HL-60 (cell line): ENCODE measurements around the gene AREG.

Experiments
- DNase-seq, 2 experiments: peaks; one replicate each; pipeline ENCODE4 v3.0.0-alpha.2; 2010 to 2020; ENCODE audit warnings: low read depth in 1 of 2, low spot score in 1 of 2
- H3K27ac ChIP-seq: fragments of 250-450 bp; sonication (Bioruptor Pico); replicated peaks from 2 replicates; pipeline ENCODE4 v1.5.1; 2020; ENCODE audit warnings: mild to moderate bottlenecking, moderate library complexity
- H3K27me3 ChIP-seq: fragments of 250-450 bp; sonication (Bioruptor Pico); 2 replicates; pipeline ENCODE4 v1.5.1; 2021; ENCODE audit warnings: mild to moderate bottlenecking, moderate library complexity; ENCODE audit not compliant: insufficient read depth, poor library complexity, severe bottlenecking
- H3K4me3 ChIP-seq: replicated peaks from 2 replicates; pipeline ENCODE4 v1.5.1; 2011; ENCODE audit warnings: mild to moderate bottlenecking, control low read depth, low read length; ENCODE audit not compliant: insufficient read depth
- CTCF ChIP-seq: IDR thresholded peaks from one replicate; pipeline ENCODE4 v1.5.1; 2011; ENCODE audit warnings: low read length, control low read depth, inconsistent platforms; ENCODE audit not compliant: insufficient read depth
- GABPA ChIP-seq: IDR thresholded peaks from 2 replicates; pipeline ENCODE4 v1.6.1; 2012; ENCODE audit warnings: low read depth
- POLR2AphosphoS5 ChIP-seq: IDR thresholded peaks from 2 replicates; pipeline ENCODE4 v1.6.1; 2012; ENCODE audit warnings: low read depth
- REST ChIP-seq: IDR thresholded peaks from 2 replicates; pipeline ENCODE4 v1.6.1; 2012; ENCODE audit warnings: low read depth; ENCODE audit not compliant: insufficient replicate concordance
- SPI1 ChIP-seq: IDR thresholded peaks from 2 replicates; pipeline ENCODE4 v1.6.1; 2012; ENCODE audit warnings: low read depth, mild to moderate bottlenecking, borderline replicate concordance

Gene AREG

GRCh38 chr4:74479009-74479408 lies 34.1 kb downstream of the AREG start:
- Histone ChIP-seq H3K27ac (no peak overlapping the region), H3K4me3 (no peak overlapping the region), H3K27me3 (no peaks in the 10 kb centered on the region)
- DNase-seq = no peak
- no peak for TF ChIP-seq POLR2AphosphoS5
- no peak for TF ChIP-seq REST
- TF ChIP-seq SPI1 = no peak
- no peak for TF ChIP-seq CTCF
- TF ChIP-seq GABPA = no peak

GRCh38 chr4:74480267-74480666 lies 35.3 kb downstream of the AREG start:
- DNase-seq = no peak
- no peak for TF ChIP-seq GABPA
- no peak for TF ChIP-seq REST
- TF ChIP-seq SPI1 = no peak
- no peak for TF ChIP-seq CTCF
- TF ChIP-seq POLR2AphosphoS5 = no peak
- Histone ChIP-seq H3K27ac (no peak overlapping the region), H3K27me3 (no peaks in the 10 kb centered on the region), H3K4me3 (no peak overlapping the region)

- no peak overlapping the region for H3K27ac ChIP-seq
- no peak for DNase-seq
- TF ChIP-seq SPI1 = no peak
- TF ChIP-seq POLR2AphosphoS5 = no peak
- no peak for TF ChIP-seq GABPA
- H3K4me3 ChIP-seq = no peak overlapping the region
- no peaks in the 10 kb centered on the region for H3K27me3 ChIP-seq
Observed at GRCh38 chr4:74481891-74482609, 37.1 kb downstream of the AREG start.

- H3K4me3 ChIP-seq = no peak overlapping the region
- H3K27me3 ChIP-seq = no peaks in the 10 kb centered on the region
- DNase-seq = no peak
- H3K27ac ChIP-seq = no peak overlapping the region
- TF ChIP-seq POLR2AphosphoS5 = no peak
- TF ChIP-seq GABPA = no peak
- TF ChIP-seq CTCF = no peak
- TF ChIP-seq REST = no peak
- TF ChIP-seq SPI1 = no peak
Observed at GRCh38 chr4:74483226-74483911, 38.4 kb downstream of the AREG start.
